ACHN (cell line): ENCODE measurements around the gene AOAH.
"Not testable (repeated sequence)": the region's sequence is repeated elsewhere in the genome, so short reads cannot be mapped to it uniquely, and the experiment has no call there.

ENCODE experiments used
- DNase-seq: peaks from one replicate; pipeline ENCODE4 v3.0.0-alpha.2; 2015
- in situ Hi-C: cut with HindIII; loops from 2 replicates; pipeline ENCODE4 v1.10.0; 2017; ENCODE audit warnings: low sequenced_read_pairs, low pct_ligation_motif_present, low pct_unique_long_range_greater_than_20kb

Gene AOAH

DNA sequence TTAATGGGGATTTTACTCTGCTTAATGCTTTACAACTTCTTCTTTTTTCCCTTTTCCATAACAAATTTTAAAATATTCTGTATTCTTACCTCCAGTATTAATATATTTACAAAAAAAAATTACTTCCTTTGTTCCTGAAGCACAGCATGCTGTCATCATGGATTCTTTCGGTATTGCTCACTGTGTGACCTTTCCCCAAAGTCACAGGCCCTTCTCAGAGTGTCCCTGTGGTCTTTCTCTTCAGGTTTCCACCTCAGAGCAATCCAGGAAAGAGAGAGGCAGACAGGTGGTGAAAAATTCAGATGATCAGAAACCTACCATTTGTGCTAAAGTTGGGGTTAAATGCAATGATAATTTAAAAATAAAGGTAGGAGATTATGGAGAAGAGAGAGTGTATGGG lies 13.0 kb downstream of the AOAH start:
- DNase-seq = no peak
- in situ Hi-C loops = no loop called here

DNA sequence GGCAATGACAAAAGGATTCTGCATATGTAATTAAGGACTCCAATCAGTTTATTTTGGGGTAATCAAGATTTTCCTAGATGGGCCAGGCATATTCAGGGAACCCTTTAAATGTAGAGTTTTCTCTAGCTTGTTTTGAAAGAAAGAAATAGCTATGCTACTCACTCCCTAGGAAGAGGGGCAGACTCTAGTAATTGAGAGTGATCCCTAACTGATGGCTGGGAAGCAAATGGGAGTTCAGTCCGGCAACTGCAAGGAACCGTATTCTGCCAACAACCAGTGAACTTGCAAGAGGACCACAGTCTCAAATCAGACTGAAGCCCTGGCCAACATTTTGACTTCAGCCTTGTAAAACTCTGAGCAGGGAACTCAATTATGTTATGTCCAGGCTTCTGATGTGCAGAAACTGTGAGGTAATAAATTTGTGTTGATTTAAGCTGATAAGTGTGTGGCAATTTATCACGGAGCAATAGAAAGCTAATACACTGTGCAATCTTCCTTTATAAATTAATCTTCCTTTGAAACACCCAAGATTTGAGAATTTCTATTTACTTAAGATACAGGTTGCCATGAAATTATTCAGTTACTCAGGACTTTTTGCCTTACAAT lies 14.0 kb downstream of the AOAH start:
- DNase-seq = no peak
- in situ Hi-C loops = no loop called here

DNA sequence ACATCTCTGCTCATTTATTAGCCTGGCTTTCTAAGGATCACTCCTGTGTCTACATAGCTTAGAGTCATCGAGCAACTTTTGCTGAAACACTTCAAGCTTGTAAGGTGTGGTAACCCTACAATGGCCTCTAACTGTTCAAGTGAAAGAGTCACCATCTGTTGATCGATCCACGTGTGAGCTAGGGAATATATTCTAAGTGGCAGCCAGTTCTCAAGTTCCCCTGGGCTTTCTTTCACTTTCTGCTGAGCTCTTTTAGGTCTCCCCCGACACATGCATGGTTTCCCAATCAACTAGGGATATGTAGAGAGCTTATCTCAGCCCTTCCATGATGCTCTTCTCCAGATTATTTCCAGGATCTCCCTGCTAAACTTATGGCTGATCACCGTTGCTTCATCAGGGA lies 15.5 kb downstream of the AOAH start:
- in situ Hi-C loops = no loop called here
- DNase-seq = no peak

DNA sequence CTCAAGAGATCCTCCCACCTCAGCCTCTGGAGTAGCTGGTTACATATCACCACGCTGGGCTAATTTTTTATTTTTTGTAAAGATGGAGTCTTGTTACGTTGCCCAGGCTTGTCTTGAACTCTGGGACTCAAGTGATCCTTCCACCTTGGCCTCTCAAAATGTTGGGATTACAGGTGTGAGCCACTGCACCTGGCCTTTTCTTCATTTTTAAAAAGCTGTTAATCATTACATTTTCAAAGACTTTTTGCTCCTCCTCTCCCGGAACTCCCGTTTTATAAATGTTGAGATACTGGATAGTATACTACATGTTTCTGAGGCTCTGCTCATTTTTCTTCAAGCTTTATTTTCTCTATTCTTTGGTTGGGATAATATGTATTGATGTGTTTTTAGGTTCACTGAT lies 16.4 kb downstream of the AOAH start:
- DNase-seq = no peak
- in situ Hi-C loops = no loop called here

- no peak for DNase-seq
- in situ Hi-C loops = no loop called here
Measured at GRCh38 chr7:36707465-36707864, 16.8 kb downstream of the AOAH start.

GRCh38 chr7:36703860-36704259 lies 20.4 kb downstream of the AOAH start:
- DNase-seq, in situ Hi-C loops: not testable (repeated sequence)

- no peak for DNase-seq
- in situ Hi-C loops = no loop called here
Measured at GRCh38 chr7:36692456-36692855, 31.8 kb downstream of the AOAH start.

DNA sequence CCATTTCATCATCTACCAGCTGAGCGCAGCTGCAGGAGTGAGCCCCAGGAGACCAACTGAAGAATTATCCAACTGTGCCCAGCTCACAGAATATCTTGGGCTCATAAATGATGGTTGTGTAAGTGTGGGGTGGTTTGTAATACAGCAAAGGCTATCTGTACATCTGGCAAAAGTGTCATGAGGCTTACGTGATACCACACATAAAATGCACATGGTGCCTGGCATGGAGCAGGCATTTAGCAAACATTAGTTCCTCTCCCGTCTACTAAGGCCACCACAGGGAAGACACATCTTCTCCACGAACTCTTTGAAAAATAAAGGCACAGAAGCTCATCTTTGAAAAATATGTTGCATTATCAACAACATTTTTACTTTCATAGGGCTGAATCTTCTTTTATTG lies 32.3 kb downstream of the AOAH start:
- no peak for DNase-seq
- in situ Hi-C loops = no loop called here

DNA sequence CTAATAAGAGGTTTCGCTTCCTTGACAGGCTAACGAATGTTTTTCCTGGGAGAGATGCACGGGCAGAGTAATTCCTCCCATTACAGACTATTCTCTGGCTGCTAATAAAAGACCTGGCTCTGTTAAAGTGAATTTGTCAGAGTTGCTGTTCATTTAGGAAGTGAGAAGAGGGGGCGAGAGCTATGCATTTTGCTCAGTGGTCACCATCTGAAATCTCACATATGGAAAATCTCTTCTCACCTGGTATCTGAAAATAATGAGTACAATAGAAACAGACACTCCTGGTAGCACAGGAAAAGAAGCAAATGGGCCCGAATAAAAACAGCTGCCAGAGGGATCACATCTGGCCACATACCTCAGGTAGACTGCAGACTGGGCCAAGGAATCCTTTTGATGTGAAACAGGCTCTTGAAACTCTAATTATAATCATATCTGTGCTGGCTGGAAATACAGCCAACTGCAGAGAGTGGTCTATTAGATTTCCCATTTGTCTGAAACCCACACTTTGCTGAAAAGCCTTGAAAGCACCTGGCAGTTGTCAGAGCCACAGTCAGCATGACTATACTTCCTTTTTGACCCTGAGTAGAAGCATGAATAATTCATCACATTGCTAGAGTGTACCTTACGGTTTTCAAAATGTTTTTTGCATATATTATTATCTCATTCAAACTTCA lies 33.6 kb downstream of the AOAH start:
- no peak for DNase-seq
- in situ Hi-C loops = no loop called here

DNA sequence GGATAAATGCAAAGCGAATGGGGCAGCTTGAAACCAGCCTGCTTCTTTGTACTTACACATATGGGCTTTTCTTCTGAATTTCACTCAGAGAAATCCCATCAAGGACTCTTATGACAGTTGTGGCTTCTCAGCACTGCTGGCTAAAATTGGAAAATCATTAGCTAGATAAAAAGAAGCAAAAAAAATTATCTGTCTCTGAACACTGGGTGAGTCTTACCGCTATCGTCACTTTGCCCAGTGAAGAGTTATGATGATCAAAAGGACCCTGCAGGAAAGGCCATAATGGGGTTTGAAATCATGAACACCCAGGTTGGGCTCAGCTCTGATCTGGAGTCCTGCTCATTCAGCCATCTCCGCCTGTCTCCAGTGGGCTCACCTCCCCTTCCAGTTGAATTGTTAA lies 34.3 kb downstream of the AOAH start:
- no peak for DNase-seq
- in situ Hi-C loops = no loop called here

GRCh38 chr7:36686499-36686898 lies 37.8 kb downstream of the AOAH start:
- in situ Hi-C loops = no loop called here
- DNase-seq = peak; percentile 37

DNA sequence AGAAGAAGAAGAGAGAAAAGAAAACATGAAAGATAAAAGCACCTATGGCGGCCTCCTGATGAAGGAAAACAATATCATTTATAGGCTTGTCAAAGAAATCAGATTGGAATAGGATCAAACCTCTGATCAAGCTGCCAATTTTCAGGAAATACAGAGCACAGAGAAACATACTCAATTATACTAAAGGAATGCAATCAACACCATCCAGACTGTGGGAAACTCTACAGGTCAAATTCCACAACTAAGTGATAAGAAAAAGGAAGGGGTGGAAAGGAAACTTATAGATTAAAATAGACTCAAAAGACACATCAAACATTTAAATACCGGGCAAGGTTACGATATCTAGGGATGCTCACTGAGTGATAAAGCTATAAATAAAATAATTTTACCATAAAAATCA lies 39.3 kb downstream of the AOAH start:
- in situ Hi-C loops = no loop called here
- DNase-seq = no peak

- DNase-seq = no peak
- in situ Hi-C loops = no loop called here
Measured at GRCh38 chr7:36683695-36684357, 40.5 kb downstream of the AOAH start.

GRCh38 chr7:36683111-36683510 lies 41.2 kb downstream of the AOAH start:
- DNase-seq = no peak
- in situ Hi-C loops = no loop called here

- in situ Hi-C loops = no loop called here
Measured at GRCh38 chr7:36682102-36682501, 42.2 kb downstream of the AOAH start.

DNA sequence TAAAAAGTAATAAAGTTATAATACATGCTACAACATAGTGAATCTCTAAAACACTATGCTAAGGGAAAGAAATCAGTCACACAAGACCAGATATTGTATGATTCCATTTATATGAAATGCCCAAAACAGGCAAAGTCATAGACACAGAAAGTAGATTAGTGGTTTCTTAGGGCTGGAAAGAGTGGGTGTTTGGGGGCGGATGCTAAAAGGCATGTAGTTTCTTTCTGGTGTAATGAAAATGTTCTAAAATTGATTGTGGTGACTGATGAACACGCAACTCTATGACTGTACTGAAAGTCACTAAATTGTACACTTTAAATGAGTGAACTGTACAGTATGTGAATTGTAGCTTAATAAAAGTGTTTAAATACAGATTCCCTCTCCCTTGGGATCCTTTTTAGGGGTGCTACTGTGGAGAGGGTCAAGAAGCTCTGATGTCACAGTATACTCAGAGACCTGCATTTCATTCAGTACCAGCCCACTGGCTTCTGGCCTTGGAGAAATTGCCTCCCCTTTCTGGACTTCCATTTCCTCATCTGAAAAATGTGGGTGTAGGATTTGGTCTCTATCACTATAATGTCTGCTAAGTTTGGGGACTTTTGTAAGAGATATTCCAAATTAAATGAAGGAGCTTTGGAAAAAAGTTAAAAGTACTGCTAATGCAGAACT lies 46.4 kb downstream of the AOAH start:
- no peak for DNase-seq
- in situ Hi-C loops = no loop called here

More at GRCh38 chr7:36682102-36682501, 42.2 kb downstream of the AOAH start:
- no peak for DNase-seq

DNA sequence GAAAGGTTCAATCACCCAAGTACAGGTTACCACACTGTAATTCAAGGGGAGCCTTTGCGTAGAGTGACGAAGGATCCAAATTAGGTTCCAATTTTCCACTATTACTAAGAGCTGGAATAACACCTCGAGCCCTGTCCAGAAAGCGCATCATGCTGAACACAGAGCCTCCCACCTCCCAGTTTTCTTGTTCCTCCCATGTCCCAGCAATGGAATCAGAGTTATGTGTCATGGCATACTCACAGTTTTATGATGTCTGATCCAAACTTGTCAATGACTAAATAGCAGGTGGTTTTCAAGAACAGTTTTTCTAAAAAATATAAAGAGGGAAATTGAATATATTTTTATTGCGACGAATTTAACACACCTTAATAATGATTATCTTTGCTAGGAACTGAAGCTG lies 50.6 kb downstream of the AOAH start:
- in situ Hi-C loops = no loop called here
- DNase-seq = no peak

DNA sequence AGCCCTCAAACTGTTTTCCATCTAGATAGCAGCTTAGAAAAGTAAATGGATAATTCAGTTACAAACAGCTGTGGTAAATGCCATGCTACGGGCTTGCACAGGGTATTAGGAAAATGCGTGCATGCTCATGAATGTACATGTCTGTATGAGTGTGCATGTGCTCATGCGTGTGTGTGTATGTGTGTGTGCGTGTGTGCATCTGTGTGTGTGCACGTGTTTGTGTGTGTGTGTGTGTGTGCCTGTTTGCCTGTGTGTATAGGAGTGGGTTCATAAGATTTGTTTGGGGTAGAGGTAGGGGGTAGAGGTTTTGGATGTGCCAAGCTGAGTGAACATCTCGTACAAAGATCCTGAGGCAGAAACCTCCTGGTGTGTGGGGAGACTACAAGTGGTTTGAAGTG lies 52.9 kb downstream of the AOAH start:
- in situ Hi-C loops = no loop called here

DNA sequence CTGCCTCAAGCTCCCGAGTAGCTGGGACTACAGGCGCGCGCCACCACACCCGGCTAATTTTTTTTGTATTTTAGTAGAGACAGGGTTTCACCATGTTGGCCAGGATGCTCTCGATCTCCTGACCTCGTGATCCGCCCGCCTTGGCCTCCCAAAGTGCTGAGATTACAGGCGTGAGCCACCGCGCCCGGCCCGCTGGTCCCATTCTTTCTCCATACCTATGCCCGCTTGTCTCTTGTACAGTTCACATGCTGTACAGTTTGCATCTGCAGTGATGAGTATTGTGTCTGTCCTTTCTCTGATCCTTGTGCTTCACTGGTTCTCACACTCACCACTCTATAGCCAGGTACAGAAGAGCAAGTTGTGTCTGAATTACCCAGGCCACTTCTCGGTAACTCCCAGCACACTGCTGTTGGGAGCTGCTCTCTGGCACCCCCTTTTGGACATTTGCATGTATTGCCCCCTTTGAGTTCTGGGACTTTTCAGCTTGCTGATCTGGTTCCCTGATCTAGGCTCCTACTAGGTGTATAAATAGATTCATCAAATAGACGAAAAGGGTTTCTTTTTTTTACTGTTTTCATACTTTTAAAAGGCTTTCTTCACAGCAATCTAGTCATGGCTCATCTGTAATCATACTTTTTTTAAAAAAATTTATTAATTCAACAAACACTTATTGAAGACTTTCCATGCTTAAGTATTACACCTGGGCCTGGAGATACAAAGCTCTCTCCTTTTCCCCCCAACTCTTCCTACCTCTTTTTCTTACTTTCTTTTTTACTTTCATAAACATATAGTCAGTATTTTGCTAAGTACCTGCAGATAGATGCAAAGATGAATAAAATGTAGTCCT lies 53.5 kb downstream of the AOAH start:
- in situ Hi-C loops = no loop called here
- peak; percentile 80 for DNase-seq

More for the DNA sequence above, 52.9 kb downstream of the AOAH start:
- DNase-seq = no peak
